Fibroblast of lung (primary cell): ENCODE data around the gene C17orf50.

Experiments used
- EZH2 ChIP-seq: IDR thresholded peaks from 2 replicates; pipeline ENCODE4 v1.5.1; 2012; ENCODE audit warnings: low read length, control low read depth, mild to moderate bottlenecking; ENCODE audit errors: missing control alignments
- TF ChIP-seq, protein P1 (sequence below), 2 donors: IDR thresholded peaks in 1 of 2; conservative IDR thresholded peaks in 1 of 2; 1 replicate in 1 of 2; 2 replicates in 1 of 2; pipeline ENCODE4 v1.5.1; 2011 to 2012; ENCODE audit warnings: low read length in 2 of 2, control low read depth in 1 of 2, inconsistent platforms in 1 of 2, low read depth in 1 of 2, mild to moderate bottlenecking in 1 of 2

DNA sequence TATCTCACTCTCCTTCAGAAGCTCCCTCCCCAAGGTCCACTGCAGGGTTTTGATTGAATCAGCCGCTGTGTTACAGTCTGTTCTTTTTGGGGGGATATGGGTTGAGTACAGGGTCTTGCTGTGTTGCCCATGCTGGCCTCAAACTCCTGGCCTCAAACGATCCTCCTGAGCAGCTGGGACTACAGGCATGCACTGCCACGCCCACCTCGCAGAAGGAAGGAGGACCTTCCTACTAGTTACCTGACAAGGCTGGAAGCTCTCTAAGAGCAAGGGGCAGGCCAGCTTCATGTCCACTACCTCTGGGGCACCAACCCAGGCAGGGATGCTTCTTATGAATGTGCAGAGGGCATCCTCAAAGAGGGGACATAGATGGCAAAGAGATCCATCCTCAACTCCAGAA lies 36.7 kb downstream of the C17orf50 start:
- TF ChIP-seq, protein P1, sequence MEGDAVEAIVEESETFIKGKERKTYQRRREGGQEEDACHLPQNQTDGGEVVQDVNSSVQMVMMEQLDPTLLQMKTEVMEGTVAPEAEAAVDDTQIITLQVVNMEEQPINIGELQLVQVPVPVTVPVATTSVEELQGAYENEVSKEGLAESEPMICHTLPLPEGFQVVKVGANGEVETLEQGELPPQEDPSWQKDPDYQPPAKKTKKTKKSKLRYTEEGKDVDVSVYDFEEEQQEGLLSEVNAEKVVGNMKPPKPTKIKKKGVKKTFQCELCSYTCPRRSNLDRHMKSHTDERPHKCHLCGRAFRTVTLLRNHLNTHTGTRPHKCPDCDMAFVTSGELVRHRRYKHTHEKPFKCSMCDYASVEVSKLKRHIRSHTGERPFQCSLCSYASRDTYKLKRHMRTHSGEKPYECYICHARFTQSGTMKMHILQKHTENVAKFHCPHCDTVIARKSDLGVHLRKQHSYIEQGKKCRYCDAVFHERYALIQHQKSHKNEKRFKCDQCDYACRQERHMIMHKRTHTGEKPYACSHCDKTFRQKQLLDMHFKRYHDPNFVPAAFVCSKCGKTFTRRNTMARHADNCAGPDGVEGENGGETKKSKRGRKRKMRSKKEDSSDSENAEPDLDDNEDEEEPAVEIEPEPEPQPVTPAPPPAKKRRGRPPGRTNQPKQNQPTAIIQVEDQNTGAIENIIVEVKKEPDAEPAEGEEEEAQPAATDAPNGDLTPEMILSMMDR (conservative IDR thresholded peaks at IDR 0.05 in 1 of 2, IDR thresholded peaks at IDR 0.05 in 1 of 2; ENCODE audit: low read depth in 1 of 2, low read length in 2 of 2), result no peak
- no peak for TF ChIP-seq EZH2
